ENCODE results near the gene STAM.

The STAM gene

GRCh38 chr10:17648243-17649035, 4.5 kb downstream of the STAM start:
- no peak for DNase-seq

DNA sequence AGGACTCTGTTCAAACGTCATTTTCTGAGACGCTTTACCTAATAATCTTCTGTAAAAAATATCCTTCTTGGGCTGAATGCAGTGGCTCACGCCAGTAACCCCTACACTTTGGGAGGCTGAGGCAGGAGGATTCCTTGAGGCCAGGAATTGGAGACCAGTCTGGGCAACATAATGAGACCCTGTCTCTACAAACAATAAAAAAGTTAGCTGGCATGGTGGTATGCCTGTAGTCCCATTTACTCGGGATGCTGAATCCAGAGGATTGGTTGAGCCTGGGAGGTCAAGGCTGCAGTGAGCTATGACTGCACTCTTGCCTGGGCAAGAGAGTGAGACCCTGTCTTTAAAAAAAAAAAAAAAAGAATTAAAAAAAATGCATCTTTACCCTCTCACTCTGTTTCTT, 5.1 kb downstream of the STAM start:
- DNase-seq: no peak

GRCh38 chr10:17649836-17650235, 5.9 kb downstream of the STAM start:
- DNase-seq: no peak

GRCh38 chr10:17650416-17650815, 6.5 kb downstream of the STAM start:
- no peak for DNase-seq

- DNase-seq: no peak
These were observed 7.9 kb downstream of the STAM start for GRCh38 chr10:17651896-17652295.

GRCh38 chr10:17652585-17652984, 8.6 kb downstream of the STAM start:
- DNase-seq: no peak

- DNase-seq: no peak
These were observed 11.1 kb downstream of the STAM start for GRCh38 chr10:17655009-17655408.

- DNase-seq: no peak
These were observed 11.7 kb downstream of the STAM start for GRCh38 chr10:17655567-17656146.

DNA sequence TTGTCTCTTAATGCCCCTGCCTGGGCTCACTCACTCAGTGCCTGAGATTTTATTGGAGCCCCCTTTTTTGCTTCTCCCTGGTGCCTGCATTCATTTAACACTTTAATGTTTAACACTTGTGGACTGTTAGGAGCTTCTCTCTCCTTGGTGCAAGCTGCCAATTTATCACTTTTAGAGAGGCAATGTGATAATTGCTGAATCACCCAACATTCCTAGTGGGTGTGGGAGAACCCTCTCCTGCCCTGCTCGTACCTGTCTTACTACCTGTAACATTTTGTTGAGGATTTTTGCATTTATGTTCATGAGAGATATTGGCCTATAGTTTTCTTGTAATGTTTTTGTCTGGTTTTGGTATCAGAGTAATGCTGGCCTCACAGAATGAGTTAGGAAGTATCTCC, 13.2 kb downstream of the STAM start:
- DNase-seq: no peak

GRCh38 chr10:17659365-17659764, 15.4 kb downstream of the STAM start:
- no peak for DNase-seq

GRCh38 chr10:17660921-17661320, 17.0 kb downstream of the STAM start:
- DNase-seq: no peak

DNA sequence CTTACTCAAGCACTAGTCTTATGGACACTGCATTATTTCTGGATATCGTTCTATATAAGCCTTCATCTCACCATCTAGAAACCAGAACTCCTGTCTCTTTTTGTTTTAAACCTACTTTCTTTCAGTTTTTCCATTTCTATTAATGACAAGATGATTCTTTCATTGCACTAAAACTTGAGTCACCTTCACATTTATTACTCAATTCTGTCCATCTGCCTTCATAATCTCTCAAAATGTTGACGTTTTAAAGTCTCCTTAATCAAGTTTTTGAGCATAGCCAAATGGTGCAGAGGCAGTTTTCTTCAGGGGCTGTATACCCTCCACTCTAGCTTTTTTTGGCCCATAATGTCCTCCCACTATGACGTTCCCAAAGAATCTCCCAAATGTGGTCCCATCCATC, 17.6 kb downstream of the STAM start:
- no peak for DNase-seq

GRCh38 chr10:17662193-17663138, 18.5 kb downstream of the STAM start:
- no peak for DNase-seq

GRCh38 chr10:17663450-17663849, 19.5 kb downstream of the STAM start:
- DNase-seq: no peak

GRCh38 chr10:17665747-17666146, 21.8 kb downstream of the STAM start:
- DNase-seq: no peak

DNA sequence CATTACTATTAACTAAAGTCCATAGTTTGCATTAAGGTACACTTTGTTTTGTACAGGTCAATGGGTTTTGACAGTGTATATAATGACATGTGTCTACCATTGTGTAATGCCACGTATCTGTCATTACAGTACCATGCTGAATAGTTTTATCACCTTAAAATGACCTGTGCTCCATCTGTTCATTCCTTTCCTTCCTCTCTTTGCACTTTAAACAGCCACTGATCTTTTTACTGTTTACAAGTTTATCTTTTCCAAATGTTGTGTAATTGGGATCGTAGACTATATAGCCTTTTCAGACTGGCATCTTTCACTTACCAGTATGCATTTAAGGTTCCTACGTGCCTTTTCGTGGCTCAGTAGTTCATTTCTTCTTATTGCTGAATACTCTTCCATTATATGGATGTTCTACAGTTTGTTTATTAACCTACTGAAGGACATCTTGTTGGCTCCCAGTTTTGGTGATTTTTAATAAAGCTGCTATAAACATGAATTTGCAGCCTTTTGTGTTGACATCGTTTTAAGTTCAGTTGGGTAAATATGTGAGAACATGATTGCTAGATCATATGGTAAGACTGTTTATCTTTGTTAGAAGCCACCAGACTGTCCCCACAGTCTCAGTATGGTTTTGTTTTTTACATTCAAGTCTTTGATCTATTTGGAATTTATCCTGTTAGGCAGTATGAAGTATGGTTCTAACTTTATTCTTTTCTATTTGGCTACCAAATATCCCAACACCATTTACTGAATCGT, 24.7 kb downstream of the STAM start:
- DNase-seq: no peak

- DNase-seq: no peak
These were observed 25.4 kb downstream of the STAM start for GRCh38 chr10:17669185-17669872.

DNA sequence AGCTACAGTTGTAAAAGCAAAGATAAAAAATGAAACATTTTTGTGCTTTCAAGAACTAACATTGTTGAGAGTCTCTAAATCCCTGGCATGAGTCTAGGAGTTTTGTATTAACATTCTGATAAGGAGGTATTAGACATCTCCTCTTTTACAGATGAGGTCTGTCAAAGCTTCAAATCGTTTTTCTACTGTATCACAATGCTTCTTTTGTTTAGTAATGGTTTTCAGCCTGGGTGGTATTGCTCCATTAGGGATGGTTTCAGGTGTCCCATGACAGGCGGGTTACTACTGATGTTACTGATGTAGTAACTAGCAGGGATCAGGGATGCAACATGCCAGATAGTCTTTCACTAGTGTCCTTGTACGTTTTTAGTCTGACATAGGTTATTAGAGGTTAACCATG, 27.4 kb downstream of the STAM start:
- DNase-seq: no peak

DNA sequence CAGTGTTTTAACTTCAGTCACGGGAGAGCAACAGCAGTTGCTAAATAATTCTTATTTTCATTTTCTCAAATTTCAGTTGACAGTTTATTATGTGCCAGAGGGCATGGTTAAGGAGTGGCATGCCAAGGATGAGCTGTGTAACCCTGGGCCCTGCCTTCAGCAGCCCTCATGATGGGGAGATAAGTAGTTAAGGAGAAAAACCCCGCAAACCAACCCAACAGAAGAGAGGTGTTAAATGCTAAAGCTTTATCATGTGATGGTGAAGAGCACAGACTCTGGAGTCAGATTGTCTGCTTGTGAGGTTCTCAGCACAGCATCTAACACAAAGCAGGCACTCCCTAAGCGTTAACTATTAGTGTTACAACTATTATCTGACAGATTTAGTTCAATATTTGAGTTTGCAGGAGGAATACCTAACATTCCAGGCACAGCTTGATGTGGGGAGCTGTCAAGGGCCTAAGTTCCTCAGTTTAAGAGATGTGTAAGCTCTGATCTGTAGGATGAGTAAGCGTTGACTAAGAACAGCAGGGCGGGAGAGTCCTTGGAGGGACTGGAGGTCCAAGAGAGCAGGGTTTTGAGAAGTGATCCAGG, 29.6 kb downstream of the STAM start:
- DNase-seq: no peak

DNA sequence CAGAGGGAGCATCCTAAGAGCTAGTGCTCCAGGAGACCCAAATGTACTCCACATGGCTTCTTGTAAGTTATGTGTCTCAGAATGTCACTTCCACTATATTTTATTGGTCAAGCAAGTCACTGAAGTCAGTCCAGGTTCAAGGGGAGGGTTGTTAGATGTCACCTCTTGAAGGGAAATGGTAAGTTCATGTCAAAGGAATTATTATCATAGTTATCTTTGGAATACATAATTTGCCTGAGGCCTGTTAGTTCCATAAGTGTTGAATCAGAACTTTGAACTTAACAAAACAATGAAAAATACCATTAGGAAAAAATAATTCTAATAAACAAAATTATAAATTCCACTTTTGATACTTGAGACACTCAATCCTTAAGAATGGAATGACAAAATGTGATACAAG, 30.6 kb downstream of the STAM start:
- DNase-seq: no peak

- DNase-seq: no peak
These were observed 31.7 kb downstream of the STAM start for GRCh38 chr10:17675638-17676037.

- DNase-seq: no peak
These were observed 33.0 kb downstream of the STAM start for GRCh38 chr10:17676919-17677318.

Measured in cortex of kidney (tissue), 1 donor.